ENCODE data around the gene GNL1. TPM values are rescaled to one million over a fixed set of nuclear protein-coding genes. Genes with fewer than 3 reads are reported as not detected.
A peak's percentile ranks its signal among the peaks of the same experiment; 100 is the strongest.
"Not testable (repeated sequence)": the region's sequence is repeated elsewhere in the genome, so short reads cannot be mapped to it uniquely, and the experiment has no call there.

Gene GNL1
- polyA plus RNA-seq, 1 donor (not counting 4 experiments of a cell fraction or from before 2014, with no cell fraction given): 39.5 TPM

DNA sequence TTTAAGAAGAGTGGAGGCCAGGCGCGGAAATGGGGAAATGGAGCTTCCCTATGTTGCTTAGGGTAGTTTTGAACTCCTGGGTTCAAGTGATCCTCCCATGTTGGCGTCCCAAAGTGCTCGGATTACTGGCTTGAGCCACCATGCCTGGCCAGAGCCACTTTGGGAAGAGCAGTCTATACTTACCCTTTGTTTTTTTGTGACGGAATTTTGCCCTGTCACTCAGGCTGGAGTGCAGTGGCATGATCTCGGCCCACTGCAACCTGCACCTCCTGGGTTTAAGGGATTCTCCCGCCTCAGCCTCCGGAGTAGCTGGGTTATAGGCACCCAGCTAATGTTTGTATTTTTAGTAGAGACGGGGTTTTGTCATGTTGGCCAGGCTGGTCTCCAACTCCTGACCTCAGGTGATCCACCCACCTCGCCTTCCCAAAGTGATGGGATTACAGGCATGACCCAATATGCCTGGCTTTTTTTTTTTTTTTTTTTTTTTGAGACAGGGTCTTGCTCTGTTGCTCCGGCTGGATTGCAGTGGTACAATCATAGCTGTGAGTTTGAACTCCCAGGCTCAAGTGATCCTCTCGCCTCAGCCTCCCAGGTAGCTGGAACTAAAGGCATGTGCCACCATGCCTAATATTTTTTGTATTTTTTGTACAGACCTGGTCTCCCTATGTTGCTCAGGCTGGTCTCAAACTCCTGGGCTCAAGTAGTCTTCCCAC, 42.8 kb upstream of the GNL1 start:
- Histone ChIP-seq H3K36me3 (ENCODE audit: control insufficient read depth in 2 of 2, extremely low read depth in 1 of 2, insufficient read depth in 2 of 2, low read length in 2 of 2) (peaks cover 27 to 39% of the 10 kb centered on the region in 2 experiments), H2AFZ (ENCODE audit: control insufficient read depth, low read length) (no peak overlapping the region), H3K27ac (ENCODE audit: control insufficient read depth, insufficient read depth, low read length) (no peak overlapping the region), H3K9ac (ENCODE audit: control insufficient read depth, extremely low read depth, insufficient read depth, low read length) (no peak overlapping the region), H3K79me2 (ENCODE audit: control insufficient read depth, insufficient read depth, low read length) (peaks cover 5% of the 10 kb centered on the region), H3K4me2 (ENCODE audit: control insufficient read depth, extremely low read depth, insufficient read depth, low read depth, low read length) (no peak overlapping the region), H3K27me3 (ENCODE audit: control insufficient read depth, extremely low read depth, insufficient read depth, low read length) (no peaks in the 10 kb centered on the region), H4K20me1 (ENCODE audit: control insufficient read depth, extremely low read depth, insufficient read depth, low read length) (no peaks in the 10 kb centered on the region), H3K4me1 (ENCODE audit: control insufficient read depth, extremely low read depth, insufficient read depth, low read length) (no peaks in the 10 kb centered on the region), H3K9me1 (ENCODE audit: control insufficient read depth, extremely low read depth, insufficient read depth, low read length) (no peaks in the 10 kb centered on the region), H3K4me3 (ENCODE audit: control insufficient read depth in 2 of 3, extremely low read depth in 1 of 3, insufficient read depth in 2 of 3, low read depth in 1 of 3, low read length in 3 of 3) (no peak overlapping the region), H3K9me3 (ENCODE audit: control insufficient read depth, low read depth, low read length) (no peaks in the 10 kb centered on the region)
- FAIRE-seq: no peak
- no peak for TF ChIP-seq CTCF (optimal IDR thresholded peaks at IDR 0.05 in 1 of 3, IDR thresholded peaks at IDR 0.05 in 1 of 3, conservative IDR thresholded peaks at IDR 0.05 in 1 of 3; ENCODE audit: extremely low read depth in 1 of 3, insufficient read depth in 2 of 3, low read length in 3 of 3)
- no peak for TF ChIP-seq EZH2 (IDR thresholded peaks at IDR 0.05; ENCODE audit: low read length)
- dilution Hi-C loops (cut with MboI; ENCODE audit: extremely low pct_ligation_motif_present, low sequenced_read_pairs): no loop called here
- DNase-seq (ENCODE audit: low read depth, low spot score): no peak

DNA sequence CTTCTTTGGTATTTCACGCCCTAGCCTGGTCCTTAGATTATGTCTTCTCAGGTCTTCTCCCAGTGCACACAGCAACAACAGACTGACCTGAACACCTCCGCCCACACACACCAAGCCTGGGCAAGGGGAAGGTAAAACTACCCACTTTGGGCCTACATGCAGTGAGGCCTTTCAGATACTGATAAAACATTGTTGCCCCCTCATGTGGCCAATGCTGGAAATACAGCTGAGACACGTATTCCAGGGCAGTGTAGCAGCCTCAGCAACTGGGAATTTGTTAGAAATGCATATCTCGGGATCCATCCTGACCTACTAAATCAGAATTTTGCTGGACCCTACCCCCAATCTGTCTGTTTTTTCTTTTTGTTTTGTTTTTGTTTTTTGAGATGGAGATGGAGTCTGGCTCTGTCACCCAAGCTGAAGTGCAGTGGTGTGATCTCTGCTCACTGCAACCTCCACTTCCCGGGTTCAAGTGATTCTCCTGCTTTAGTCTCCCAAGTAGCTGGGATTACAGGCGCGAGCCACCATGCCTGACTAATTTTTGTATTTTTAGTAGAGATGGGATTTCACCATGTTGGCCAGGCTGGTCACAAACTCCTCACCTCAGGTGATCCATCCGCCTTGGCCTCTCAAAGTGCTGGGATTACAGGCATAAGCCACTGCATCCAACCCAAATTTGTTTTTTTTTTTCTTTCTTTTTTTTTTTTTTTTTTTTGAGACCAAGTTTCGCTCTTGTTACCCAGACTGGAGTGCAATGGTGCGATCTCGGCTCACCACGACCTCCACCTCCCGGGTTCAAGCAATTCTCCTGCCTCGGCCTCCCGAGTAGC, 41.2 kb upstream of the GNL1 start:
- peak; percentile 76 for FAIRE-seq
- peak; percentile 69 to 96 (median 91) for TF ChIP-seq CTCF (optimal IDR thresholded peaks at IDR 0.05 in 1 of 3, IDR thresholded peaks at IDR 0.05 in 1 of 3, conservative IDR thresholded peaks at IDR 0.05 in 1 of 3; ENCODE audit: extremely low read depth in 1 of 3, insufficient read depth in 2 of 3, low read length in 3 of 3)
- H3K9ac ChIP-seq (ENCODE audit: control insufficient read depth, extremely low read depth, insufficient read depth, low read length); H2AFZ ChIP-seq (ENCODE audit: control insufficient read depth, low read length); H3K27ac ChIP-seq (ENCODE audit: control insufficient read depth, insufficient read depth, low read length); H3K4me2 ChIP-seq (ENCODE audit: control insufficient read depth, extremely low read depth, insufficient read depth, low read depth, low read length); dilution Hi-C loops (cut with MboI; ENCODE audit: extremely low pct_ligation_motif_present, low sequenced_read_pairs); H3K9me1 ChIP-seq (ENCODE audit: control insufficient read depth, extremely low read depth, insufficient read depth, low read length); H3K4me3 ChIP-seq (ENCODE audit: control insufficient read depth in 2 of 3, extremely low read depth in 1 of 3, insufficient read depth in 2 of 3, low read depth in 1 of 3, low read length in 3 of 3); H4K20me1 ChIP-seq (ENCODE audit: control insufficient read depth, extremely low read depth, insufficient read depth, low read length); H3K4me1 ChIP-seq (ENCODE audit: control insufficient read depth, extremely low read depth, insufficient read depth, low read length); H3K9me3 ChIP-seq (ENCODE audit: control insufficient read depth, low read depth, low read length); H3K27me3 ChIP-seq (ENCODE audit: control insufficient read depth, extremely low read depth, insufficient read depth, low read length); DNase-seq (ENCODE audit: low read depth, low spot score): not testable (repeated sequence)
- Histone ChIP-seq H3K79me2 (ENCODE audit: control insufficient read depth, insufficient read depth, low read length) (peaks cover 15% of the 10 kb centered on the region), H3K36me3 (ENCODE audit: control insufficient read depth in 2 of 2, extremely low read depth in 1 of 2, insufficient read depth in 2 of 2, low read length in 2 of 2) (peaks cover 16 to 36% of the 10 kb centered on the region in 2 experiments)
